Measurements from ENCODE around the gene CT55.
"Not testable (repeated sequence)": the region's sequence is repeated elsewhere in the genome, so short reads cannot be mapped to it uniquely, and the experiment has no call there.

Gene CT55

GRCh38 chrX:135170877-135171519 is at the start of gene CT55:
Gene CT55 (minus strand): TSS chrX:135171398. CDS start chrX:135171171, 227 bp downstream.
- H3K4me1 ChIP-seq (ENCODE audit: control insufficient read depth, insufficient read depth, low read length): no peaks in the 10 kb centered on the region
- H3K9me3 ChIP-seq (ENCODE audit: control insufficient read depth, low read length): no peaks in the 10 kb centered on the region
- no peaks in the 10 kb centered on the region for H3K27me3 ChIP-seq (ENCODE audit: control insufficient read depth, insufficient read depth, low read length)
- H3K36me3 ChIP-seq (ENCODE audit: control insufficient read depth, insufficient read depth, low read length): no peaks in the 10 kb centered on the region
- H3K4me3 ChIP-seq (ENCODE audit: low read length): no peak within 1 kb of the TSS
- H3K9ac ChIP-seq (ENCODE audit: low read length): no peak within 1 kb of the TSS

- H3K27me3 ChIP-seq (ENCODE audit: control insufficient read depth, insufficient read depth, low read length): no peaks in the 10 kb centered on the region
- no peaks in the 10 kb centered on the region for H3K4me1 ChIP-seq (ENCODE audit: control insufficient read depth, insufficient read depth, low read length)
- H3K4me3 ChIP-seq (ENCODE audit: low read length): no peak overlapping the region
- no peaks in the 10 kb centered on the region for H3K9me3 ChIP-seq (ENCODE audit: control insufficient read depth, low read length)
- H3K36me3 ChIP-seq (ENCODE audit: control insufficient read depth, insufficient read depth, low read length): no peaks in the 10 kb centered on the region
- no peak overlapping the region for H3K9ac ChIP-seq (ENCODE audit: low read length)
Observed at GRCh38 chrX:135213200-135213844, 42.1 kb upstream of the CT55 start.

GRCh38 chrX:135206427-135206826 is 35.2 kb upstream of the CT55 start:
- H3K4me1 ChIP-seq (ENCODE audit: control insufficient read depth, insufficient read depth, low read length); H3K27me3 ChIP-seq (ENCODE audit: control insufficient read depth, insufficient read depth, low read length); H3K9me3 ChIP-seq (ENCODE audit: control insufficient read depth, low read length); H3K4me3 ChIP-seq (ENCODE audit: low read length); H3K36me3 ChIP-seq (ENCODE audit: control insufficient read depth, insufficient read depth, low read length); H3K9ac ChIP-seq (ENCODE audit: low read length): not testable (repeated sequence)

- Histone ChIP-seq H3K4me3 (ENCODE audit: low read length) (no peak overlapping the region), H3K4me1 (ENCODE audit: control insufficient read depth, insufficient read depth, low read length) (no peaks in the 10 kb centered on the region), H3K36me3 (ENCODE audit: control insufficient read depth, insufficient read depth, low read length) (no peaks in the 10 kb centered on the region), H3K27me3 (ENCODE audit: control insufficient read depth, insufficient read depth, low read length) (no peaks in the 10 kb centered on the region), H3K9me3 (ENCODE audit: control insufficient read depth, low read length) (no peaks in the 10 kb centered on the region), H3K9ac (ENCODE audit: low read length) (no peak overlapping the region)
Observed at GRCh38 chrX:135200297-135200696, 29.1 kb upstream of the CT55 start.

GRCh38 chrX:135194684-135195083 is 23.5 kb upstream of the CT55 start:
- Histone ChIP-seq H3K36me3 (ENCODE audit: control insufficient read depth, insufficient read depth, low read length) (no peaks in the 10 kb centered on the region), H3K27me3 (ENCODE audit: control insufficient read depth, insufficient read depth, low read length) (no peaks in the 10 kb centered on the region), H3K4me1 (ENCODE audit: control insufficient read depth, insufficient read depth, low read length) (no peaks in the 10 kb centered on the region), H3K9ac (ENCODE audit: low read length) (no peak overlapping the region), H3K9me3 (ENCODE audit: control insufficient read depth, low read length) (no peaks in the 10 kb centered on the region), H3K4me3 (ENCODE audit: low read length) (no peak overlapping the region)

GRCh38 chrX:135193740-135194139 is 22.5 kb upstream of the CT55 start:
- H3K36me3 ChIP-seq (ENCODE audit: control insufficient read depth, insufficient read depth, low read length): no peaks in the 10 kb centered on the region
- H3K9me3 ChIP-seq (ENCODE audit: control insufficient read depth, low read length): no peaks in the 10 kb centered on the region
- H3K4me1 ChIP-seq (ENCODE audit: control insufficient read depth, insufficient read depth, low read length): no peaks in the 10 kb centered on the region
- no peak overlapping the region for H3K9ac ChIP-seq (ENCODE audit: low read length)
- H3K27me3 ChIP-seq (ENCODE audit: control insufficient read depth, insufficient read depth, low read length): no peaks in the 10 kb centered on the region
- no peak overlapping the region for H3K4me3 ChIP-seq (ENCODE audit: low read length)

- Histone ChIP-seq H3K27me3 (ENCODE audit: control insufficient read depth, insufficient read depth, low read length) (no peaks in the 10 kb centered on the region), H3K4me1 (ENCODE audit: control insufficient read depth, insufficient read depth, low read length) (no peaks in the 10 kb centered on the region), H3K4me3 (ENCODE audit: low read length) (no peak overlapping the region), H3K9ac (ENCODE audit: low read length) (no peak overlapping the region), H3K36me3 (ENCODE audit: control insufficient read depth, insufficient read depth, low read length) (no peaks in the 10 kb centered on the region), H3K9me3 (ENCODE audit: control insufficient read depth, low read length) (no peaks in the 10 kb centered on the region)
Observed at GRCh38 chrX:135191838-135192237, 20.6 kb upstream of the CT55 start.

GRCh38 chrX:135185795-135186443 is 14.7 kb upstream of the CT55 start:
- Histone ChIP-seq H3K36me3 (ENCODE audit: control insufficient read depth, insufficient read depth, low read length) (no peaks in the 10 kb centered on the region), H3K9me3 (ENCODE audit: control insufficient read depth, low read length) (no peaks in the 10 kb centered on the region), H3K4me1 (ENCODE audit: control insufficient read depth, insufficient read depth, low read length) (no peaks in the 10 kb centered on the region), H3K9ac (ENCODE audit: low read length) (no peak overlapping the region), H3K4me3 (ENCODE audit: low read length) (no peak overlapping the region), H3K27me3 (ENCODE audit: control insufficient read depth, insufficient read depth, low read length) (no peaks in the 10 kb centered on the region)

- H3K36me3 ChIP-seq (ENCODE audit: control insufficient read depth, insufficient read depth, low read length): no peaks in the 10 kb centered on the region
- no peaks in the 10 kb centered on the region for H3K4me1 ChIP-seq (ENCODE audit: control insufficient read depth, insufficient read depth, low read length)
- H3K9ac ChIP-seq (ENCODE audit: low read length): no peak overlapping the region
- no peaks in the 10 kb centered on the region for H3K27me3 ChIP-seq (ENCODE audit: control insufficient read depth, insufficient read depth, low read length)
- H3K9me3 ChIP-seq (ENCODE audit: control insufficient read depth, low read length): no peaks in the 10 kb centered on the region
- no peak overlapping the region for H3K4me3 ChIP-seq (ENCODE audit: low read length)
Observed at GRCh38 chrX:135178636-135179035, 7.4 kb upstream of the CT55 start.

- Histone ChIP-seq H3K9me3 (ENCODE audit: control insufficient read depth, low read length) (no peaks in the 10 kb centered on the region), H3K4me3 (ENCODE audit: low read length) (no peak overlapping the region), H3K4me1 (ENCODE audit: control insufficient read depth, insufficient read depth, low read length) (no peaks in the 10 kb centered on the region), H3K27me3 (ENCODE audit: control insufficient read depth, insufficient read depth, low read length) (no peaks in the 10 kb centered on the region), H3K9ac (ENCODE audit: low read length) (no peak overlapping the region), H3K36me3 (ENCODE audit: control insufficient read depth, insufficient read depth, low read length) (no peaks in the 10 kb centered on the region)
Observed at GRCh38 chrX:135170468-135170867, 730 bp downstream of the CT55 start.

GRCh38 chrX:135169534-135169933 is 1.7 kb downstream of the CT55 start:
- H3K4me1 ChIP-seq (ENCODE audit: control insufficient read depth, insufficient read depth, low read length): not testable (repeated sequence)

GRCh38 chrX:135168486-135168885 is 2.7 kb downstream of the CT55 start:
- Histone ChIP-seq H3K4me1 (ENCODE audit: control insufficient read depth, insufficient read depth, low read length) (no peaks in the 10 kb centered on the region), H3K4me3 (ENCODE audit: low read length) (no peak overlapping the region), H3K9ac (ENCODE audit: low read length) (no peak overlapping the region)

More at GRCh38 chrX:135169534-135169933, 1.7 kb downstream of the CT55 start:
- H3K9me3 ChIP-seq (ENCODE audit: control insufficient read depth, low read length); H3K4me3 ChIP-seq (ENCODE audit: low read length); H3K9ac ChIP-seq (ENCODE audit: low read length); H3K27me3 ChIP-seq (ENCODE audit: control insufficient read depth, insufficient read depth, low read length); H3K36me3 ChIP-seq (ENCODE audit: control insufficient read depth, insufficient read depth, low read length): not testable (repeated sequence)

More at GRCh38 chrX:135168486-135168885, 2.7 kb downstream of the CT55 start:
- H3K27me3 ChIP-seq (ENCODE audit: control insufficient read depth, insufficient read depth, low read length): no peaks in the 10 kb centered on the region
- H3K36me3 ChIP-seq (ENCODE audit: control insufficient read depth, insufficient read depth, low read length): no peaks in the 10 kb centered on the region
- H3K9me3 ChIP-seq (ENCODE audit: control insufficient read depth, low read length): no peaks in the 10 kb centered on the region
